ENCODE results near the gene ITGA3.

The ITGA3 gene

DNA sequence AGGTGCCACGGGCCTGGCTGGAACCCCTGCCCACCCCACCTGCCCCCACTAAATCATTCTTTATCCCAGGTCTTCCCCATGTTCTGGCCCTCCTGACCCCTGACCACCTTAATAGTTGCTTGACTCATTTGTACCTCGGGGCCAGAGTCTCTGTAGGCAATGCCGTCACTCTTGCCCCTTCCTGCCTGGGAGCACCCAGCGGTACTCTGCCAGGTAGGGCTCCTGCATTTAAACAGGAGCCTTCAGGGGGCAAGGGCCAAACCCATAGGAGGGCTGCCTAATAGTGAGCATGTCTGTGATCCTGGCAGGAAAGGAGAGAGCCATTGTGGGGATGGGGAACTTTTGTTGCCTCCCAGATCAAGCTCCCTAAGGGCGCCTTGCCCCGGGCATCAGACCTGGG, 8.8 kb upstream of the ITGA3 start:
- Histone ChIP-seq H3K4me3 (ENCODE audit: low read length, poor library complexity, severe bottlenecking) (no peak overlapping the region), H3K9me3 (ENCODE audit: insufficient read depth, low read depth, low read length) (no peaks in the 10 kb centered on the region), H3K9ac (ENCODE audit: low read depth, low read length, poor library complexity, severe bottlenecking) (no peak overlapping the region), H3K9me2 (replicated peaks; ENCODE audit: low read depth, low read length) (no peaks in the 10 kb centered on the region), H2AFZ (ENCODE audit: low read length) (no peak overlapping the region), H3K79me2 (ENCODE audit: insufficient read depth, low read length) (no peaks in the 10 kb centered on the region), H3K4me1 (ENCODE audit: insufficient read depth, low read length, poor library complexity, severe bottlenecking) (peaks cover 25% of the 10 kb centered on the region), H3K36me3 (ENCODE audit: insufficient read depth, low read length) (no peaks in the 10 kb centered on the region), H4K20me1 (ENCODE audit: insufficient read depth, low read length, poor library complexity, severe bottlenecking) (no peaks in the 10 kb centered on the region), H3F3A (ENCODE audit: low read depth) (no peaks in the 10 kb centered on the region), H3K27me3 (ENCODE audit: insufficient read depth, low read length, poor library complexity, severe bottlenecking) (no peaks in the 10 kb centered on the region), H3K4me2 (ENCODE audit: low read depth, low read length, poor library complexity, severe bottlenecking) (peak overlapping the region; percentile 9)
- no peak for TF ChIP-seq EZH2phosphoT487 (IDR thresholded peaks at IDR 0.05; ENCODE audit: borderline replicate concordance)
- TF ChIP-seq, protein P1, sequence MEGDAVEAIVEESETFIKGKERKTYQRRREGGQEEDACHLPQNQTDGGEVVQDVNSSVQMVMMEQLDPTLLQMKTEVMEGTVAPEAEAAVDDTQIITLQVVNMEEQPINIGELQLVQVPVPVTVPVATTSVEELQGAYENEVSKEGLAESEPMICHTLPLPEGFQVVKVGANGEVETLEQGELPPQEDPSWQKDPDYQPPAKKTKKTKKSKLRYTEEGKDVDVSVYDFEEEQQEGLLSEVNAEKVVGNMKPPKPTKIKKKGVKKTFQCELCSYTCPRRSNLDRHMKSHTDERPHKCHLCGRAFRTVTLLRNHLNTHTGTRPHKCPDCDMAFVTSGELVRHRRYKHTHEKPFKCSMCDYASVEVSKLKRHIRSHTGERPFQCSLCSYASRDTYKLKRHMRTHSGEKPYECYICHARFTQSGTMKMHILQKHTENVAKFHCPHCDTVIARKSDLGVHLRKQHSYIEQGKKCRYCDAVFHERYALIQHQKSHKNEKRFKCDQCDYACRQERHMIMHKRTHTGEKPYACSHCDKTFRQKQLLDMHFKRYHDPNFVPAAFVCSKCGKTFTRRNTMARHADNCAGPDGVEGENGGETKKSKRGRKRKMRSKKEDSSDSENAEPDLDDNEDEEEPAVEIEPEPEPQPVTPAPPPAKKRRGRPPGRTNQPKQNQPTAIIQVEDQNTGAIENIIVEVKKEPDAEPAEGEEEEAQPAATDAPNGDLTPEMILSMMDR (conservative IDR thresholded peaks at IDR 0.05; ENCODE audit: low read length): no peak

- Histone ChIP-seq H3K9me2 (replicated peaks; ENCODE audit: low read depth, low read length) (no peaks in the 10 kb centered on the region), H3K9ac (ENCODE audit: low read depth, low read length, poor library complexity, severe bottlenecking) (no peak overlapping the region), H3K4me2 (ENCODE audit: low read depth, low read length, poor library complexity, severe bottlenecking) (peak overlapping the region; percentile 9), H3K79me2 (ENCODE audit: insufficient read depth, low read length) (no peaks in the 10 kb centered on the region), H3K9me3 (ENCODE audit: insufficient read depth, low read depth, low read length) (no peaks in the 10 kb centered on the region), H3K4me1 (ENCODE audit: insufficient read depth, low read length, poor library complexity, severe bottlenecking) (peaks cover 28% of the 10 kb centered on the region), H3F3A (ENCODE audit: low read depth) (no peaks in the 10 kb centered on the region), H3K27me3 (ENCODE audit: insufficient read depth, low read length, poor library complexity, severe bottlenecking) (no peaks in the 10 kb centered on the region), H3K4me3 (ENCODE audit: low read length, poor library complexity, severe bottlenecking) (no peak overlapping the region), H4K20me1 (ENCODE audit: insufficient read depth, low read length, poor library complexity, severe bottlenecking) (no peaks in the 10 kb centered on the region), H2AFZ (ENCODE audit: low read length) (no peak overlapping the region), H3K36me3 (ENCODE audit: insufficient read depth, low read length) (no peaks in the 10 kb centered on the region)
- no peak for TF ChIP-seq EZH2phosphoT487 (IDR thresholded peaks at IDR 0.05; ENCODE audit: borderline replicate concordance)
Measured at GRCh38 chr17:50047488-50048126, 8.3 kb upstream of the ITGA3 start.

DNA sequence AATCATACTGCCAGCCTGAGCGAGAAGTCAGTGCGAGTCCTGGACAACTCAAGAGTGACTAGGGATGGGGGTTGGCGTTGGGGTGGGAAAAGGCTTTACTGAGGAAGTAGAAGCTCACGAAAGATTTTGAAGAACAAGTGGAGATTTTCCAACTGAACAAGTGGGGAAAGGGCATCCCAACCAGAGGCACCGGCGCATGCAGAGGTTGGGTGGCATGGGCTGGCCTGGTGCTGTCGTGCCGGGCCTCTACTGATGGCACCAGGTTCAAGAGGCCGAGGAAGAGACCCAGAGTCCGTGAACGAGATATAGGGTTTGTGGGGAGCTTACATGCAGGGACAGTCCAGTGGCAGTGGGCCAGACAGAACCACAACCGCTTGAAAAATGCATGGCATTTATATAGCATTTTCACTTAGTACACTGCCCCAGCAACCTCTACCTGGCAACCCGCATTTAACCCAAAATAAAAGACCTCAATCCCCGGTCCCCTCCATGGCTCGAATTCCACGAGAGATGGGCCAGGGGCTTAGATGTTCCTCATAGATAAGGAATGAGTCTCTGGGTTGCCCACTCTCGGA, 7.7 kb upstream of the ITGA3 start:
- H3K9me2 ChIP-seq (replicated peaks; ENCODE audit: low read depth, low read length): no peaks in the 10 kb centered on the region
- H4K20me1 ChIP-seq (ENCODE audit: insufficient read depth, low read length, poor library complexity, severe bottlenecking): no peaks in the 10 kb centered on the region
- H3K9me3 ChIP-seq (ENCODE audit: insufficient read depth, low read depth, low read length): no peaks in the 10 kb centered on the region
- TF ChIP-seq, protein P1 (conservative IDR thresholded peaks at IDR 0.05; ENCODE audit: low read length): no peak
- no peak for TF ChIP-seq EZH2phosphoT487 (IDR thresholded peaks at IDR 0.05; ENCODE audit: borderline replicate concordance)
- H3K4me1 ChIP-seq (ENCODE audit: insufficient read depth, low read length, poor library complexity, severe bottlenecking): peaks cover 33% of the 10 kb centered on the region
- no peaks in the 10 kb centered on the region for H3K36me3 ChIP-seq (ENCODE audit: insufficient read depth, low read length)
- H3K9ac ChIP-seq (ENCODE audit: low read depth, low read length, poor library complexity, severe bottlenecking): no peak overlapping the region
- no peak overlapping the region for H2AFZ ChIP-seq (ENCODE audit: low read length)
- no peaks in the 10 kb centered on the region for H3K79me2 ChIP-seq (ENCODE audit: insufficient read depth, low read length)
- H3K27me3 ChIP-seq (ENCODE audit: insufficient read depth, low read length, poor library complexity, severe bottlenecking): no peaks in the 10 kb centered on the region
- H3F3A ChIP-seq (ENCODE audit: low read depth): no peaks in the 10 kb centered on the region
- no peak overlapping the region for H3K4me3 ChIP-seq (ENCODE audit: low read length, poor library complexity, severe bottlenecking)
- no peak overlapping the region for H3K4me2 ChIP-seq (ENCODE audit: low read depth, low read length, poor library complexity, severe bottlenecking)

- H3K4me1 ChIP-seq (ENCODE audit: insufficient read depth, low read length, poor library complexity, severe bottlenecking): peaks cover 38% of the 10 kb centered on the region
- no peaks in the 10 kb centered on the region for H3K27me3 ChIP-seq (ENCODE audit: insufficient read depth, low read length, poor library complexity, severe bottlenecking)
- no peaks in the 10 kb centered on the region for H3K9me3 ChIP-seq (ENCODE audit: insufficient read depth, low read depth, low read length)
- H3F3A ChIP-seq (ENCODE audit: low read depth): no peaks in the 10 kb centered on the region
- H3K9ac ChIP-seq (ENCODE audit: low read depth, low read length, poor library complexity, severe bottlenecking): no peak overlapping the region
- H3K79me2 ChIP-seq (ENCODE audit: insufficient read depth, low read length): no peaks in the 10 kb centered on the region
- no peaks in the 10 kb centered on the region for H4K20me1 ChIP-seq (ENCODE audit: insufficient read depth, low read length, poor library complexity, severe bottlenecking)
- no peak overlapping the region for H3K4me3 ChIP-seq (ENCODE audit: low read length, poor library complexity, severe bottlenecking)
- no peaks in the 10 kb centered on the region for H3K9me2 ChIP-seq (replicated peaks; ENCODE audit: low read depth, low read length)
- H3K36me3 ChIP-seq (ENCODE audit: insufficient read depth, low read length): no peaks in the 10 kb centered on the region
- no peak overlapping the region for H3K4me2 ChIP-seq (ENCODE audit: low read depth, low read length, poor library complexity, severe bottlenecking)
- H2AFZ ChIP-seq (ENCODE audit: low read length): no peak overlapping the region
- no peak for TF ChIP-seq EZH2phosphoT487 (IDR thresholded peaks at IDR 0.05; ENCODE audit: borderline replicate concordance)
- TF ChIP-seq, protein P1 (conservative IDR thresholded peaks at IDR 0.05; ENCODE audit: low read length): no peak
Measured at GRCh38 chr17:50048988-50049387, 6.9 kb upstream of the ITGA3 start.
